ENCODE data around the gene CCDC92.

The CCDC92 gene

GRCh38 chr12:123886258-123886657, 86.4 kb downstream of the CCDC92 start:
- no peak for DNase-seq
